Osteocyte (in vitro differentiated cells): ENCODE measurements around the gene CBX3. TPM values are rescaled to one million over a fixed set of nuclear protein-coding genes. Genes with fewer than 3 reads are reported as not detected.

Experiments
- DNase-seq: peaks from one replicate; pipeline ENCODE4 v3.0.0; 2021; ENCODE audit warnings: mixed read lengths; ENCODE audit not compliant: unreplicated experiment; ENCODE audit errors: extremely low spot score
- H3K27ac Mint-ChIP-seq: one replicate; pipeline ENCODE4 v1.8.0; 2021; ENCODE audit warnings: mild to moderate bottlenecking, mixed read lengths; ENCODE audit not compliant: unreplicated experiment
- H3K27me3 Mint-ChIP-seq: one replicate; pipeline ENCODE4 v1.8.0; 2021; ENCODE audit warnings: mixed read lengths; ENCODE audit not compliant: unreplicated experiment
- H3K36me3 Mint-ChIP-seq: one replicate; pipeline ENCODE4 v1.8.0; 2021; ENCODE audit warnings: mixed read lengths; ENCODE audit not compliant: unreplicated experiment
- H3K4me1 Mint-ChIP-seq: one replicate; pipeline ENCODE4 v1.8.0; 2021; ENCODE audit warnings: mixed read lengths; ENCODE audit not compliant: unreplicated experiment
- H3K4me3 Mint-ChIP-seq: one replicate; pipeline ENCODE4 v1.8.0; 2021; ENCODE audit warnings: mild to moderate bottlenecking, moderate library complexity, mixed read lengths; ENCODE audit not compliant: unreplicated experiment
- H3K9me3 Mint-ChIP-seq: one replicate; pipeline ENCODE4 v1.8.0; 2021; ENCODE audit warnings: mixed read lengths; ENCODE audit not compliant: unreplicated experiment
- total RNA-seq: library from RNA; stranded (reverse); gene quantifications from 2 replicates; pipeline ENCODE4 v1.2.1, GENCODE V29; 2021
- TF ChIP-seq, protein P1 (sequence below): fragments of 200-600 bp; sonication (generic); IDR thresholded peaks from 2 replicates; pipeline ENCODE4 v1.5.0; 2021; ENCODE audit warnings: antibody characterized with exemption, mild to moderate bottlenecking, moderate library complexity

CBX3 gene
- total RNA-seq, 1 donor from 2014 or later: 133 TPM

DNA sequence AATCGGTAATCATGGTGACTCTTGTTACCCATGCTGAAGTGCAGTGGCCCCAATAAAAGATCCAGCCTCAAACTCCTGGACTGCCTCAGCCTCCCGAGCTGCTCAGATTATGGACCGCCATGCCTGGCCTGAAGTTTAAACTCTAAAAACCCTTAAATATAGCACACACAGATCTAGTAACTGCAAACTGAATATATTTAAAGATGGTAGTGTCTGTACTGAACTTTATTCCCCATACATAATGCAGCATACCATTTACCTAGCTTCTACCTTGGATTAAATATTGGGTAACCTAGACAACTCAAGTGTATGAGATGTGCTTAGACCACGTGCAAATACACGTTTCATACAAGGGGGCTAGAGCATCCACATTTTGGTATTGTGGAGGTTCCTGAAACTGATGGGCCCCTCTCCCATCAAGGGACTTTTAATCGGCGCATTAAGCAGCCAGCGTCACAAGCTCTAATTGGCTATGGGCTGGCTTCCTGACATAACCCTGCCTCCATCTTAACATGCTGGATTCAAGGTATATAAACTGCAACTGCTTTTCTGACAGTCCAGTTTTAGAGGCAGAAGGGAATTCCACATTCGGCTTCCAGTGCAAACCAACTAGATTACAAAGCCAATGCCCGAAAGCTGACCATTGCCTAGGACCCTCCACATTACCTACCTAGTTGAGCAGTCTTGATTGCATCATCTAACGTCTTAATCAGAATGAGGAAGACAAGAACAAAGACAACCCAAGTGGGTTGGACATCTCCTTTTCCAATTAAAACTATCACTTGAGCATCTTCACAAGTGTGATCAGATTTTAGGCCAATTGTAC, 14.0 kb upstream of the CBX3 start:
- H3K36me3 Mint-ChIP-seq: peaks cover 70% of the 10 kb centered on the region
- no peak for DNase-seq
- H3K27ac Mint-ChIP-seq: peak overlapping the region; percentile 18
- no peaks in the 10 kb centered on the region for H3K9me3 Mint-ChIP-seq
- H3K27me3 Mint-ChIP-seq: no peaks in the 10 kb centered on the region
- TF ChIP-seq, protein P1, sequence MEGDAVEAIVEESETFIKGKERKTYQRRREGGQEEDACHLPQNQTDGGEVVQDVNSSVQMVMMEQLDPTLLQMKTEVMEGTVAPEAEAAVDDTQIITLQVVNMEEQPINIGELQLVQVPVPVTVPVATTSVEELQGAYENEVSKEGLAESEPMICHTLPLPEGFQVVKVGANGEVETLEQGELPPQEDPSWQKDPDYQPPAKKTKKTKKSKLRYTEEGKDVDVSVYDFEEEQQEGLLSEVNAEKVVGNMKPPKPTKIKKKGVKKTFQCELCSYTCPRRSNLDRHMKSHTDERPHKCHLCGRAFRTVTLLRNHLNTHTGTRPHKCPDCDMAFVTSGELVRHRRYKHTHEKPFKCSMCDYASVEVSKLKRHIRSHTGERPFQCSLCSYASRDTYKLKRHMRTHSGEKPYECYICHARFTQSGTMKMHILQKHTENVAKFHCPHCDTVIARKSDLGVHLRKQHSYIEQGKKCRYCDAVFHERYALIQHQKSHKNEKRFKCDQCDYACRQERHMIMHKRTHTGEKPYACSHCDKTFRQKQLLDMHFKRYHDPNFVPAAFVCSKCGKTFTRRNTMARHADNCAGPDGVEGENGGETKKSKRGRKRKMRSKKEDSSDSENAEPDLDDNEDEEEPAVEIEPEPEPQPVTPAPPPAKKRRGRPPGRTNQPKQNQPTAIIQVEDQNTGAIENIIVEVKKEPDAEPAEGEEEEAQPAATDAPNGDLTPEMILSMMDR: no peak
- peaks cover 22% of the 10 kb centered on the region for H3K4me1 Mint-ChIP-seq
- H3K4me3 Mint-ChIP-seq: no peak overlapping the region

DNA sequence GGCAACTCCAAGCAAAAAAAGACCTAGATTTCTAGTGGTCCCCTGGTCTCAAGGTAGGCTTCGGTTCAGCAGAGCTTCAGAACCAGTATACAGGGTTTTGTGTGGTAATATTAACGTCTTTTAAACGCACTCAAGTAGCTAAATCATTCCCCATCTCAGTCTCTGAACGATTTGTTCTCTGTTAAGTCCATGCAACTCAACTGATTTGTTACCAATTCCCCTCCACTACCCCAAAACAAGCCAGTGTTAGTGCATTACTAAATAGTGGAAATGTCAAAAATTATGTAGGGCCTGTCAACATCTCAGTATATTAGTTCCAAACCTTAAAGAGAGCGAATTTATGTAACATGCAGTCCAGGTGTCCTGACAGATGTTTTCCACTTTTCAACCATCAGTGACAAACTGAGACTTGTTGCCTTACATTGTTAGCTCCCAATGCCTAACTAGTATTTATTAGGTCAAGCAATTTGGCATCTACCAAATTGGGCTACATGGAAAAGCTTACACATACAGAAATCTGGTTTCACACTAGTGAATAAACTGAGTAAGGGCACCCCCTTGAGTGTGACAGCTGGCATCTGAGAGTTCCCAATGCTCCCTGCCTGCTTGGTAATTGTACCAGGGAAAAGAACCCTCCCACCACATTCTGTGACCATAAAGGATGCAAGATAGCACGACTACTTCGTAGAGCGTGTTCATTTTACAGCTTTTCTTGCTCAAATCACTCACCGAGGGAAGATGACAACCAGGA, 13.2 kb upstream of the CBX3 start:
- Mint-ChIP-seq H3K27me3 (no peaks in the 10 kb centered on the region), H3K4me1 (peaks cover 28% of the 10 kb centered on the region), H3K9me3 (no peaks in the 10 kb centered on the region), H3K4me3 (no peak overlapping the region), H3K36me3 (peaks cover 78% of the 10 kb centered on the region), H3K27ac (no peak overlapping the region)
- DNase-seq: no peak
- TF ChIP-seq, protein P1: no peak

DNA sequence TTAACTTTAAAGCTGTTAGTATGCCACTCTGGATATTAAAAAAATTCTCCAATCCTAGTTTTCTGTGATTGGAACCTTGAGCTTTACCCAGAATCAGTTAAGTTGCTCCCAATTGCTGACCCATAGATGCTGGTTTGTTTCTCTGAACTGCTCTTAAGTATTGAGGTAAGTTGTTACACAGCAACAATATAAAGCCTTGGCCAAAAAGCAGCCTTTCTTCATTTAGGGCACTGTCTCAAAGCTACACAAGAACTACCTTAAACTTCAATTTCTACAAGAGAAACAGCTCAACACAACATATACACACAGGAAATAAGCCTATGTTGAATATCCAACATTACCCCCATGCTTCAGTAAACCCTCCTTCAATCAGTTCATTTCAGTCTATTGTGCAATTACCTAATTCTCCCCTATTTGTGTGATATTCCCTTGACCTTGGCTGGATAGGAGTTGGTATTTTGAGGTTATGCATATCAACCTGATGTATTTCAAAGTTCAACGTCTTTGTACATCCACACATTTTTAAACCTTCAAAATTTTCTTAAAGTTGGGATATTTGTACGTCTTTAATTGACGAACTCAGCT, 12.5 kb upstream of the CBX3 start:
- no peaks in the 10 kb centered on the region for H3K27me3 Mint-ChIP-seq
- H3K9me3 Mint-ChIP-seq: no peaks in the 10 kb centered on the region
- no peak for DNase-seq
- H3K36me3 Mint-ChIP-seq: peaks cover 85% of the 10 kb centered on the region
- no peak overlapping the region for H3K27ac Mint-ChIP-seq
- TF ChIP-seq, protein P1: no peak
- peaks cover 32% of the 10 kb centered on the region for H3K4me1 Mint-ChIP-seq
- H3K4me3 Mint-ChIP-seq: no peak overlapping the region

DNA sequence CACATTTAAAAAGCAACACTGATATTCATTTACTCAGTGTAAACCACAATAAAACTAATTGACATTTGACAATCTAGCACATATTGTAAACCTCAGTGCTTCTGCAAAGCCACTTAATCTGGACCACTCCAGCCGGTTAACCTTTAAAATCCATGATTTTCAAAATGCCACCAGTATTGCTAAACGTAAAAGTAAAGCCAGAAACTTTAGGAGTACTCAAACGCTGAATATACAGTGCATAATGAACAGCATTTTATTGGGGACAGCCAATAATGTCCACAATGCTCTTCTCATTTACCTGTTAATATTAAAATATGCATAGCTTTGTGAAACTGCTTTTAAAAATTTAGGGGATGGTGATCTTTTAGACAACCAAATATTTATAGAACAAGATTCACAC, 11.8 kb upstream of the CBX3 start:
- TF ChIP-seq, protein P1: no peak
- H3K9me3 Mint-ChIP-seq: no peaks in the 10 kb centered on the region
- H3K27ac Mint-ChIP-seq: no peak overlapping the region
- no peak overlapping the region for H3K4me3 Mint-ChIP-seq
- peaks cover 38% of the 10 kb centered on the region for H3K4me1 Mint-ChIP-seq
- DNase-seq: no peak
- H3K27me3 Mint-ChIP-seq: no peaks in the 10 kb centered on the region
- H3K36me3 Mint-ChIP-seq: peaks cover 90% of the 10 kb centered on the region

DNA sequence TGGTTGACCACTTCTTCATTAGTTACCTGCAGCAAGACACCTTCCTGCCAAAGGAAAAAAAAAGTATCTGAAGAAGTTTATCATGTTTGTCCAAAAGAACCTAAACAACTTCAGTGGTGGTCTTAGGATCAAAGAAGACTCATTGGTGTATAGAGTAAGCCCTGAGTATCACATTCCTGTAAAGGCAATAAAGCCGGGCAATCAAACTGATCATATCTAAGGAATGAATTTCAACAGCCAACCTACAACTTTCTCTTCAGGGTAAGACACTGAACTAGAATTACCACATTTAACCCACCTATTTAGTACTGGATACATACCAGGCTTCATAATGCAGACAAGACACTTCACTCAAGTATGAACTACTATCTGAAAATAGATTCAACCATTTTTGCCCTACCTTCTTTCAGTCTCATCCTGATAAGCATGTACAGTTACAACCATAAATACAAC, 11.1 kb upstream of the CBX3 start:
- H3K36me3 Mint-ChIP-seq: peaks cover 89% of the 10 kb centered on the region
- no peaks in the 10 kb centered on the region for H3K27me3 Mint-ChIP-seq
- no peak overlapping the region for H3K27ac Mint-ChIP-seq
- TF ChIP-seq, protein P1: no peak
- H3K4me3 Mint-ChIP-seq: no peak overlapping the region
- DNase-seq: no peak
- no peaks in the 10 kb centered on the region for H3K9me3 Mint-ChIP-seq
- H3K4me1 Mint-ChIP-seq: peaks cover 40% of the 10 kb centered on the region
